ENCODE results near the gene GPR34.
A peak's percentile ranks its signal among the peaks of the same experiment; 100 is the strongest.
"Not testable (repeated sequence)": the region's sequence is repeated elsewhere in the genome, so short reads cannot be mapped to it uniquely, and the experiment has no call there.

The GPR34 gene

DNA sequence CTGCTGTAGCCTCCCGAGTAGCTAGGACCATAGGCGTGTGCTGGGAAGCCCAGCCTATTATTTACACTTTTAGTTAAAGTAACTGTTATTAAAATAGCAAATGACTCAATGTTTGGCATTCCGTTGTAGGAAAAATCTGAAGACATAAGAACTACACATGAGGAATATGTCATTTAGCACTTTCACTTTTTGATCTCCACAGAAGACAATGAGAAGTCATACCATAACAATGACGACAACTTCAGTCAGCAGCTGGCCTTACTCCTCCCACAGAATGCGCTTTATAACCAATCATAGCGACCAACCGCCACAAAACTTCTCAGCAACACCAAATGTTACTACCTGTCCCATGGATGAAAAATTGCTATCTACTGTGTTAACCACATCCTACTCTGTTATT is 6.7 kb downstream of the GPR34 start:
- DNase-seq = no peak

DNA sequence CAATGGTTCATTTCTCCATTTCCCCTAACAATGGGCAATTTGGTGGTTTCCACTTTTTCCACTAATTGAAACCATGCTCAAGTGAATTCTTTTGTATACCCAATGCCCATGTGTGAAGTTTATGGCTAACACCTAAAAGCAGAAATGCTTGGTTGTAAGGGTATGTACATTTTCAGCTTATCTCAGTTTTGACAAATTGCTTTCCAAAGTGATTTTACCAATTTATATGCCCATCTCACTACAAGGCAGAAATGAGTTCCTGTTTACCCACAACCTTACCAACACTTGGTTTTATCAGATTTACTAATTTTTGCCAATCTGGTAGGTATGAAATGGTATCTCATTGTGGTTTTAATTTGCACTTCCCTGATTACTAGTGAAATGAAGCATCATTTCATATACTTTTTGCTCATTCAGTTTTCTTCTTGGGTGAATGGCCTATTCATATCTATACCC is 14.8 kb downstream of the GPR34 start:
- DNase-seq = no peak

DNA sequence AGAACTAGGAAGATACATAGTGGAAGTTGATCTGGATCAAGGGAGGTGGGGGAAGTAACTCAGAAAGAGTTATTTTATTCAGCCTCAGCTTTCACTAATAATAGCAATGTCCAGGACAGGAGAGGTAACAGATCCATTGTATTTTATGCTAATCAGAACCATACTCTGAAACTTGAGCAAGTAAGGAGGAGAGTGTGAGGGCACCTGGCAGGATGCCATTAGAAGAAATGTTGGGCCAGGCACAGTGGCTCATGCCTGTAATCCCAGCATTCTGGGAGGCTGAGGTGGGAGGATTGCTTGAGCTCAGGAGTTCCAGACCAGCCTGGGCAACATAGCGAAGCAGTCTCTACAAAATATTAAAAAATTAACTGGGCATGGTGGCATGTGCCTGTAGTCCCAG is 16.3 kb downstream of the GPR34 start:
- no peak for DNase-seq

DNA sequence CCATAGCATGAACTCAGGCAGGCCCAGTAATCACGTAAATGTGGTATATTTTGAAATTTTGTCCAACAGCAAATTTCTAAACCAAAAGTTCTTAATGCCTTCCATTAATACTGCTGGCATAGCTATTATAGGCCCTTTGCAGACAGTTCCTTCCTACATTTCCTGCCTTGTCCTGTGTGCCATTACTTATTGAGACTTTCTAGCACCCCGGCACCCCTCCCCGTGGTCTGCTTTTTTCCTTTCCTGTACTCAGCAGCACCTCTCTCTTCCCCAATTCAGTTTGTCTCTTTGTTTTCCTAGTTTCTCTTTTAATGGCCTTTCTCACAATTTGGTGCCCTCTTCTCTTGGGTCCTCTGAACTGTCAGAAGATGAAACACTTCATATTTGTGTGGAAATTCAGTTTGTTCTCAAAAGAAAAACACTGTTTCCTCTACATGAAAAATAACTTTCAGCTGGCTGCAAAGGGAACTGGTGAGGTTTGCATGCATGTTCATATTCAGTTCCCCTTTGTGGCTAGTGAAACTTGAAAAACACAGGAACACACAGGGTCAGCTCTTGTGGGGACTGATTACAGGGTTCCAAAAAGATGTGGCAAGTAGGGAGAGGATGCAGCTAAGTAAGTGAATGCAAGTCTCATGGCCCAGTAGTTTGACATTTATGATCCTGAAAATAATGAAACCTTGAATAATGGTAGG is 17.1 kb downstream of the GPR34 start:
- DNase-seq = no peak

DNA sequence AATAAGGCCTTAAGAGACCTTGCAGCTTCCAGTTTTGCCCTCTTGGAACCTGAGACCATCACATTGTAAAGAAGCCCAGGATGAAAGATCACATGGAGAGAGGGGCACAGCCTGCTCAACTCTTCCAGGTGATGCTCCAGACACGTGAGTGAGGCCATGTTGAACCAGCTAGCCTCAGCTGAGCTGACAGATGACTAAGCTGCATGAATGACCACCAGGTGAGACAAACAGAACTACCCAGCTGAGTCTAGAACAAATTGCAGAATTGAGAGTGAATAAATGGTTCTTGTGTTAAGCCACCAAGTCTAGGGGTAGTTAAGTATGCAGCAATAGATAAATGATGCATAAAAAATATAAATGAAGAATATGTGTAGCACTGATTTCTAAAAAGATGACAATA is 18.4 kb downstream of the GPR34 start:
- no peak for DNase-seq

DNA sequence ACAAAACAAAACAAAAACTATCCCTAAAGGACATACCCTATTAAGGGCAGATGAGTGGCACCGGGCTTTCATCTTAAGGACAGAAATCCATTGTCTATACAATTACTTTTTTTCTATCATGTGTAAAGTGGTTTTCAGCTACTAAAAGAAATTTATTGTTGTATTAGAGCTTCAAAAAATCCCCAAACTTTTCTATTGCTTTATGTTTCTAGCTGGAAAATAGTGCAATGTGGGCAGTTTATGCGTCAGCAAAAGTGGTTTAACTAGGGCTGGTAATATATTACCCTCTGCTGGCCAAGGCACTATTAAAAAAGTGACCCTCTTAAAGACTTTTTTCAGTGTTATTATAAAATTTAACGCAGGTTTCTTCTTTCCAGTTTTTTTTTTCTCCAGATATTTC is 19.7 kb downstream of the GPR34 start:
- DNase-seq = no peak

DNA sequence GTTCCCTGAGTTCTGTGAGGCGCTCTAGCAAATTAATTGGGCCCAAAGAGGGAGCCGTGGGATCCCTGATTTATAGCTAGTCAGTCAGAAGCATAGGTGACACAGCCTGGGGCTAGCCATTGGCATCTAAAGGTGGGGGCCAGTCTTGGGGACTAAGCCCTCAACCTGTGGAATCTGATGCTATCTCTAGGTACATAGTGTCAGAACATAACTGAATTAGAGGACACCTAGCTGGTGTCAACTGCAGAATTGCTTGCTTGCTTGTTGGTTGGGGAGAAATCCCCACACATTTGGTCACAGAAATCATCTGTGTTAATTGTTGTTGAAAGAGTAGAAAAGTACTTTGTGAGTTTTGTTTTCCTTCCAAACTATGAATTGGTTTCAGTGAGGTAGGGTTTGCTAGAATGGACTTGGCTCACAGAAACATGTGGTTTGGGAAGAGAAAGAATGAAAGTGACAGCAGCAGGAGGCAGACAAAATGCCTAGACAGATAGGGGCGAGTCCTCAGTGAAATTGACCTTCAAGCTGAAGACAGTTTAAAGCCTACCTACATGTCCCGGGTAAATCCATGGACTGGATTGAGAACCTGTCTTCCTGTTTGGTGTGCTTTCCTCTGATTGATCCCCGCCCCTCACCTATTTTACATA is 22.4 kb downstream of the GPR34 start:
- DNase-seq = no peak

DNA sequence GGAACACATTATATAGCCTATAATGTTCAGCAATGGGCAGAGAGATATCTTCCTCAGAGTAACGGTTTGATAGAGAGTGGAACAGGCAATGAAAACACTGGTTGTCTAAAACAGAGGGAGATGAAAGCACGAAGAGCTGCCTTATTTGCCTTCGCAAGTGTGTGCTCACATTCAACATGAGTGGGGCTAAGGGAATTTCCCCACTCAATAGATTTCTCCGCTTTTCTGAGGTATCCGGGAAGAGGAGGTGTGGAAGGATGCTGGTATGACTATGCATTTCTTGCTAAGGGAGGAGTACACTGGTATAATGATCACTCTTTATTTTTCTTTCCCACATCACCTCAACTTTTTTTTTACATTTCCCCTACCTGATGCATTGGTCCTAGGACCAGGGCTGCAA is 27.4 kb downstream of the GPR34 start:
- no peak for DNase-seq

DNA sequence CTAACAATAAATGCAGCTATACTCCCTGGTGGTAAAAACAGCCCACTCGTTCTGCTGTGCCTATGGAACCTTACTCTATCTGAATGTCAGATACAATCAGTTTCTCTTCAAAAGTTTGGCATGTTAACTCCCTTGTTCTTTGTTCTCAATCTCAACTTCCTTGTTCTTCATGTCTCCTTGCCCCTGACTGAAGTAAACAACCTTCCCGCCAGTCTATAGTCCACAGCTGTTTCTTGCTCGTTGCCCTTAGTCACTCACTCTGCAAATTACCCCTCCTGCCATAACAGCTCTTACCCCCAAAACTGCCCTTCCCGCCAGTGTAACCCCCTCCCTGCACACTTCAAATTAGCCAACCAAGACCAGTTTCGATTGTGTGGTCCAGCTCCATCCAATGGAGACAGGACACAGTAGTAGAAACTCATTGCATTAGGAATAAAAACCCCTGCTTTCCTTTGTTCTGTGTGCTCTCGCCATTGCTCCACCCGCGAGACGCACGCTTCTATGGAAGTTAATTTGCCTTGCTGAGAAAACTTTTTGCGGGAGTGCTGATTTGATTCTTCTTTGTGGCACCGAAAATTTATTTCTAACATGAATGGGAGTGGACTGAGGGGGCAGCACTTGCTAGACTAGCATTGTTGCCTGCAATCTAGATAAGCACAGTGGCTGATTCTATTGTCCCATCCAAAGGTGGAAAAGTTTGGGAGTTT is 28.1 kb downstream of the GPR34 start:
- no peak for DNase-seq

DNA sequence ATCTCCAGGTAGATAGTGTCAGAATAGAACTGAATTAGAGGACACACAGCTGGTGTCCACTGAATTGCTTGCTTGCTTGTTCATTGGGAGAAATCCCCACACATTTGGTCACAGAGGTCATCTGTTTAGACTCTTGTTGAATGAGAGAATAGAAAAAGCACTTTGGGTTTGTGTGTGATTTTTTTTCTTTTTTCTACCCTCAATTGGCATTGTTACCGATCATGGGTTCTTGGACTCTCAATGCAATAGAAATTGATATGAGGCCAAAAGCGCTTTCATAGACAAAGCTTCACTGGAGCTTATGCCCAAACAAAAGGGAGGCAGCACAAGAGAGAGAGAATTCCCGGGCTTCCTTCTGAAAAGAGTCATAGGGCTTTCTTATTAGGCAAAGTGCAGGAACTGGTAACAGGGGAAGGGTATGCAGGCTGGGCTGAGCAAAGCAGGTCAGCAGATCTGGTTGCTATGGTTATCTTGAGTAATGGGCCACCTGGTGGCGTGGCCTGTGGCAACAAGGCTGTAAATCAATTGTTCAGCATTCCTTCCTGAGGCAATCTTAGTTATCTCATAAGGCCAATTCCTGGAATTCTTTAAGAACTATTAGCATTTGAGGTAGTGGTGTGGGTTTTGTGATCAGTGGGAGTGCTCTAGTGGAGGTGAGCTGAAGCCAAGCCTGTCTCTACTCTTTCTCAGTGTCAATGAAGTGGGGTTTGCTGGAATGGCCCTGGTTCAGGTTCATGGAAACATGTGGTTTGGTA is 29.9 kb downstream of the GPR34 start:
- no peak for DNase-seq

DNA sequence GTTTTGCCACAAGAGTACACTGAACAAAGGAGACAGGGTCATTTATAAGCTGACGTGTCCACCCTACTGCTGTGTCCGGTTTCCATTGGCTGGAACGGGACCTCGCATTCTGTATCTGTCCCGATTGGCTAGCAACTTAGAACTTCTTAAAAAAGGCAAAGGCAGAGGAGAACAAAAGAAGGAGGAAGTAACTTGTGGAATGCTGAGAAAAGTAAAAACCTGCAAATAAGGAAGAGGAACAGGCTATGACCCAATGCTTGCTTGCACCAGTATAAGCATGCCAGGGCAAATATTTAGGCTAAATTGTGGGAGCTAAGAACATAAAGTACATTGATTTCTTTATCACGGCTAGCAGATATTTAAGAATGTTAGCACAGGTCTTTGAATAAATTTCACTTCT is 30.8 kb downstream of the GPR34 start:
- DNase-seq = not testable (repeated sequence)

DNA sequence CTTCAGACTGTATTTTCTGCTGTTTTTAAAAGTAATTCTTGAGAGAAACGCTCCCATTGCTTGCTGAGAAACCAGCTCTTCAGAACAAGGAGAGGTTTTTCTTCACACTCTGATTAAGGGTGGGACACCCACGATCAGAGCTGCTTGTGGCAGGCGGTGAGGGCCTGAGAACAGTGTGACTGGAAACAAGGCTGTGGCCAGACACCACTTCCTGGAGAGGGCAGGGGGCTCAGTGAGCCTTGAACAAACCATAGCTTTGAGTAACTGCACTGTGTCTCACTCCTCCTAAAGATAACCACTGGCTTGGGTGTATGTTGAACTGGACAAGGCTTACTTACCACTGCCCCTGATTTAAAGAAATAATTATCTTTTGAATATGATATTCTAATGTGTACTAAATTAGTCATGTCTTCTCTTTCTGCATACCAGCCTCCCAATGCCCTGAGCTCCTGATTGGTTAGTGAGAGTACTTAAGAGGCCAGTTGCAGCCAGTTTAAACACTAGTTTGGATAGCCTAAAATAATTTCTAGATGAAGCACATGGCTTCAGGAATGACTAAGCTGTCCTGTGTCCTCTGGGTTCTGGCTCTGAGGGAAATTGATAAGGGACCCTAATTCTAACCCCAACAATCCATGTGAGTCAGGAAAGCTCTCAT is 31.5 kb downstream of the GPR34 start:
- peak; percentile 8 for DNase-seq

DNA sequence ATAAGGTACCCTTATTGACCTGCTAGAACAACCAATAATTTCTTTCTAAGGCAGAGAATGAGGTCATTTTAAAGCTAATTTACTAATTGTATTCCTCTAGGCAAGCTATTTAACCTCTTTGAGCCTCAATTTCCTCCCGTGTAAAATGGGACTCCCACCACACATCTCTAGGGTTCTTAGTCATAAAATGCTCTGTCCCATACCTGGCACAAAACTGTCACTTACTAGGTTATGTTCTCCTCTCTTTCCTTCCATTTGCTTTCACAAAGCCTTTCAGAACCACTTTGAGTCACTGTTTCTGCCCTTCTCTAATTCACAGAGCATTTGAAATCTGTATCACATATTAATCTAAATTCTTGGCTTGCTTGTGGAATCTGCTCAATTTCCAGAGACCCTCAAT is 32.8 kb downstream of the GPR34 start:
- no peak for DNase-seq

DNA sequence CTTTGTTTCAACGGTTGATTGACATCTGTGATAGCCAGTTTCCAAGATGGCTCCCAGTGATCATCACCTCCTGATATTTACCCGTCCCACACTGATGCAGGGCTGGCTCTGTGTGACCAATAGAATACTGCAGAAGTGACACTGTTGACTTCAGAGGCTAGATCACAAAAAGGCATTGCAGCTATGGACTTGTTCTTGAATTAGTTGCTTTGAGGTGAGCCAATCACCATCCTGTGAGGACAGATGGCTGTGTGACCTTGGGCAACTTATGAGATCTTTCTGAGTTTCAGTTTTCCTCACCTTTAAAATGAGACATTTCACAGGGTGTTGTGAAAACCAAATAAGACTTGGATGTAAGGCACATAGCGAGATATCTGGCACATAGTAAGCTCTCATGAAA is 33.4 kb downstream of the GPR34 start:
- DNase-seq = no peak

DNA sequence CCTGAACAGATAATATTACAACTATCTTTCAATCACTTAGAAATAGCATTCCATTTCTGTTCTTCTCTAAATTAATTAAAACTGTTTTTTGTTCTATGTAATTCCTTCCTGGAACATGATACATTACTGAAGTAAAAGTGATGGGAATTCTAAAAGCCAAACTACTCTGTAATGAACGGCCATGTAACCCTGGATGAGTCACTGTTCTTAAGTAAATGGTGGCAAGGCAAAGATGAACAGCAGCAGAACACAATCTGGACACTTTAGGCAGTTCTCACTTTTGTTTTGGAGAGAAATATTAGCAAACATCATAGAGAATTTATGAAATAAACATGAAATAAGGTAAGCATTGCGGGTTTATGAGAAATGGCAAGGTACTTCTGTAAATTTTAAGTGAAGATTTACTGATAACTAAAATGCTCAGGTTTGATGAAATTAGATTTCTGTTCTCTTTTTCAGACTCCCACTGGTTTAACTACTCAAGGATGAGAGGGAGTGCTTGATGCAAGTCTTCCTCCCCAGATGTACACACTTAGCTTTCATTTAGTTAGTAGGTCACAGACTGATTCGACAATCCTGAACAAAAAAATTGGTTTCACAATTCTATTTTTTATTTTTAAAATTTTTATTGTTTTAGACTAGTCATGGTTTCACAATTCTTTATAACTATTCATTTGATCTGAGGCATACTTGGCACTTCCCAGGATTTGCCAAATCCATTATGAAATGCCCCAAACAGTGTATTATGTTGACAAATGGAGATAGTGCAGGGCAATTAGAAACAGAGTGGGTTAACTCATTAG is 34.2 kb downstream of the GPR34 start:
- no peak for DNase-seq

DNA sequence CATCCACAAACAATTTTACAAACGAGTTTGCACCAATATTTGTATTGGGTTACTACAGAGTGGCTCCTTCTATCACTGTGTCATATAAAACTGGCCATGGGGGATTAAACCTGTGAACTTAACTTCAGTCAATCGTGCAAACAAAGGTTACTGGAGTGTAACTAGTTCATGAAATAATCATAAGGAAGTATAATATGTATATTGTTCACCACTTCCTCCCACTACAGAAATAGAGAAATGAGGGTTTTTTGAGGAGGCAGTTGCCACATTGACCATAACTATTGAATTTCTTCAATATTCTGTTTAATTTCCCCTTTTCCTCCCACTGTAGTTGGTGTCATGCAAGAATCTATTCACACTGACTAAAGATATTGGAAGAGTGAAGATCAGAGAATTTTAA is 35.1 kb downstream of the GPR34 start, which contains the start of gene GPR82:
Gene GPR82 (plus strand): TSS at position 356 of the 400 bp plus-strand sequence. CDS start 2,846 bp downstream, outside the sequence.
- DNase-seq = no peak

DNA sequence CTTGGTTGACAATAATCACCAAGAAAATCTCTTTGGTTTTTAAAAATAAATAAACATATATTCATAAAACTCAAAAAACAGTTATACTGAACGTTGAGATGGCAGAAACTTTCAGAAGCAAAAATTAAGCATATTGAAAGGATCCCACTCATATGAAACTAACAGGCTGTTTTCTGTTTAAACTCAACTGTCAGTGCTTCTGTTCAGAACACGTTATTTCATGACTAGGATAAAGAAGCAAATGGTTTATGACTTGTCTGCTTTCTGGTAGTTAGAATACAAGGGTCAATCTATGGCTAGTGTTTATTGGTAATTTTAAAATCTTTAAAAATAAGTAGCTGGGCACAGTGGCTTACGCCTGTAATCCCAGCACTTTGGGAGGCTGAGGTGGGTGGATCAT is 39.4 kb downstream of the GPR34 start:
- no peak for DNase-seq

DNA sequence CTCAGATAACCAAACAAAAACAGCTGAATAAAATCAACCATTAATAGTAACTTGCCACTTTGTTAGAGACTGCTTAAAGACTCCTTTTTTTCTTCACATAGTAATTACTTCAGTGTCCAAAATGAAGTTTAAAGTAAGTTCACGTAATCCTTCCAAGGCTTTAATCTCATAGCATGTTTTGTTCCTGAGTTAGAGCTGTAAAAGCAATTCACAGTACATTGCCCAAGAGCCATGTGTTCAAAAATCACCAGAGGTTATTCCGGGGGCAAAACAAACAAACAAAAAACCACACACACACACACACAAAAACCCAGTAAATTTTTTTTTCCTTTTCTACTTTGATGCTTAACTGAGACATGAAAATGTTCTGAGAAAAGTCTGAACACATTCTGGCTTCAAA is 41.3 kb downstream of the GPR34 start:
- DNase-seq = no peak

DNA sequence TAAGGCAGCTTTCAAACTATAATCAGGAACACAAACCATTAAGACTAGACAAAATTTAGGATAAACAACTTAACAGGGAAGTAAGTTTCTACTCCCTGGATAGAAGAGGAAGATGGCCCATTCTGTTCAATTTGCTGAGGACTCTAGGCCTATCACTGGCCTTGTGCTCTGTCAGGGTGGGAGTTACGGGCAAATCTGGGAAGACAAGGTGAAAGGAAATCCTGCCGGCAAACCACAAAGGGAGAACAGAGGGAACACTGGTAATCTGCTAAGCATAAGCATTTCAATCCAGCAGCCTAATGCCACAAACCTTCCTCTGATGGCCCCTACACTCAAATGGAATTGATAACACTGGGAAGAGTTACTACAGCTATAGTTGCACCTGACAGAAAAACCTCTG is 43.5 kb downstream of the GPR34 start:
- no peak for DNase-seq

DNA sequence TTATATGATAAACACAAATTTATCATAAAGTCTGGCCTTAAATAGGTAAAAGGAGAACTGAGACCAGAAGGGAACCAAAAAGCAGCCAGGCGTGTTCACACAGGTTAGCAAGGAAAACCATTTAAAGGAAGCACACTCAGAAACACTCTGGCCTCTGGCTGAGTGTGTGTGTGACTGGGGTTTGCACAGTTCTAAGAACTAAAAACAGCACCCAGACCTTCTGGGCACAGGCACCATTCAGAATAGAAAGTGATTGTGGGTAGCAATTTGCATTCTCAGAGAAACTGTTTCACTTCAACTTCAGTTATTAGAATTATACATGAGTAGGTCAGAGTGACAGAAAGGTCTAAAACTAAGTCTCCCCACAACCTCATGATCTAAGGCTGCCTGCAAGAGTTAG is 45.2 kb downstream of the GPR34 start:
- DNase-seq = no peak

DNA sequence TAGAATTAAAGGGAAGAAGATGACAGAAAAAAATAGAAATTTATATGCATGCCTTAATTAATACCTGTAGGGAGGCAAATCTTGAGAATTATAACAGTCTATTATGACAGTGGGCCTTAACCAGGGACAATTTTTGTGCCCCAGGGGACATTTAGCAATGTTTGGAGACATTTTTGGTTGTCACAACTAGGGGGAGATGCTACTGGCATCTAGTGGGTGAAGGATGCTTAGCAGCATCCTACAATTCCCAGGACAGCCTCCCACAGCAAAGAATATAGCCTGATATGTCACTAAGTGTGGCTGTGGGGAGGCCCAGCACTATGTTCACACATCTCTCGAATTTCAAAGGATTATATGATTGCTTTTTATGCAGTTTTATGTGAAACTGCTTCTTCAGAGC is 45.8 kb downstream of the GPR34 start:
- DNase-seq = no peak

DNA sequence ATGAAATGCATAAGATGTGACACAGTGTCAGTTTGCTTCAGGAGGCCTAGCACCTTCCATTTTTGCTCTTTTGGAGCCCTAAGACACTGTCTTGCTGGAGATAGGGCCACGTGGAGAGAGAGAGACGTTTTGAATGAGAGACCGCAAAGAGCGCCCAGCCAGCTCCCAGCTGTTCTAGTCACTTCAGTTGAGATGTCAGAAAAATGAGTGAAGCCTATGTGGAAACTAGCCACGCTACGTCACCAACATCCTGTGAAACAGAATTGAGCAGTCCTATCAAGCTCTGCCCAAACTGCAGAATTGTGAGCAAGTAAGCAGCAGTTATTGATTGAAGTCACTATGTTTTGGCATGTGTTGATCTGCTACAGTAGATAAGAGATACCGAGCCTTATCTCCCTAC is 48.3 kb downstream of the GPR34 start:
- DNase-seq = peak; percentile 1
